WI38 (cell line): ENCODE data around the gene LBH.
"Not testable (repeated sequence)": the region's sequence is repeated elsewhere in the genome, so short reads cannot be mapped to it uniquely, and the experiment has no call there.

Source experiments
- H3K4me3 ChIP-seq: 2 replicates; pipeline ENCODE4 v1.5.1; 2011; ENCODE audit warnings: low read depth, mild to moderate bottlenecking, control low read depth, low read length
- CTCF ChIP-seq: IDR thresholded peaks from 2 replicates; pipeline ENCODE4 v1.5.1; 2012; ENCODE audit warnings: low read depth, mild to moderate bottlenecking, control low read depth, low read length

The LBH gene

GRCh38 chr2:30266051-30266621 lies 34.8 kb downstream of the LBH start:
- no peak overlapping the region for H3K4me3 ChIP-seq
- no peak for TF ChIP-seq CTCF

GRCh38 chr2:30266705-30267104 lies 35.4 kb downstream of the LBH start:
- H3K4me3 ChIP-seq, result no peak overlapping the region
- no peak for TF ChIP-seq CTCF

- H3K4me3 ChIP-seq, result no peak overlapping the region
Measured at GRCh38 chr2:30267161-30267975, 36.0 kb downstream of the LBH start.

GRCh38 chr2:30268296-30268871 lies 37.0 kb downstream of the LBH start:
- no peak for TF ChIP-seq CTCF
- no peak overlapping the region for H3K4me3 ChIP-seq

More at GRCh38 chr2:30267161-30267975, 36.0 kb downstream of the LBH start:
- TF ChIP-seq CTCF, result no peak

GRCh38 chr2:30269114-30269770 lies 37.9 kb downstream of the LBH start:
- H3K4me3 ChIP-seq, result not testable (repeated sequence)

- TF ChIP-seq CTCF, result no peak
- H3K4me3 ChIP-seq, result no peak overlapping the region
Measured at GRCh38 chr2:30269771-30270145, 38.4 kb downstream of the LBH start.

- TF ChIP-seq CTCF, result no peak
Measured at GRCh38 chr2:30270166-30270565, 38.8 kb downstream of the LBH start.

More at GRCh38 chr2:30270166-30270565, 38.8 kb downstream of the LBH start:
- no peak overlapping the region for H3K4me3 ChIP-seq
